Small intestine (tissue), 7 donors: ENCODE data around the gene DSE. TPM values are rescaled to one million over a fixed set of nuclear protein-coding genes. Genes with fewer than 3 reads are reported as not detected.

Experiments used
- DNase-seq, 2 donors: peaks; one replicate each; pipeline versions ENCODE4 v3.0.0 to v3.0.0-alpha.2; 2013
- FAIRE-seq: peaks from 2 replicates; lab custom pipeline; 2012; peaks lifted over from hg19 to GRCh38; lab: Jason Lieb, UNC
- H3K27ac ChIP-seq, 3 donors: one replicate each; pipeline ENCODE4 v1.5.1; 2013; ENCODE audit warnings: low read length in 2 of 3, mild to moderate bottlenecking in 2 of 3, control low read depth in 1 of 3, inconsistent platforms in 1 of 3, low read depth in 1 of 3, moderate library complexity in 1 of 3
- H3K27me3 ChIP-seq, 3 donors: one replicate each; pipeline ENCODE4 v1.6.1; 2013; ENCODE audit warnings: low read length in 3 of 3, inconsistent platforms in 1 of 3; ENCODE audit not compliant: control insufficient read depth in 3 of 3, insufficient read depth in 3 of 3
- H3K36me3 ChIP-seq, 3 donors: one replicate each; pipeline ENCODE4 v1.6.1; 2013; ENCODE audit warnings: low read length in 3 of 3, inconsistent platforms in 1 of 3, low read depth in 1 of 3, mild to moderate bottlenecking in 1 of 3, moderate library complexity in 1 of 3; ENCODE audit not compliant: control insufficient read depth in 3 of 3, insufficient read depth in 2 of 3
- H3K4me1 ChIP-seq, 3 donors: one replicate each; pipeline ENCODE4 v1.6.1; 2013; ENCODE audit warnings: low read length in 2 of 3, inconsistent platforms in 1 of 3, low read depth in 1 of 3, mild to moderate bottlenecking in 1 of 3, moderate library complexity in 1 of 3; ENCODE audit not compliant: control insufficient read depth in 3 of 3, insufficient read depth in 2 of 3
- H3K4me3 ChIP-seq, 3 donors: one replicate each; pipeline ENCODE4 v1.5.1; 2013; ENCODE audit warnings: low read length in 3 of 3, control low read depth in 1 of 3, inconsistent platforms in 1 of 3, low read depth in 1 of 3, mild to moderate bottlenecking in 1 of 3, moderate library complexity in 1 of 3
- H3K9me3 ChIP-seq, 2 donors: one replicate each; pipeline ENCODE4 v1.6.1; 2013; ENCODE audit warnings: low read depth in 1 of 2, low read length in 1 of 2; ENCODE audit not compliant: control insufficient read depth in 2 of 2, insufficient read depth in 1 of 2
- WGBS, 3 donors: extraction: QIAGEN DNeasy Blood & Tissue Kit; methylation state at CpG; one replicate each; pipeline ENCODE4 v1.1.7; 2013; 5-methylcytosine and 5-hydroxymethylcytosine counted together
- polyA plus RNA-seq, 4 donors: library from polyadenylated mRNA; stranded (reverse) in 3 of 4; unstranded in 1 of 4; fragments of 200-250 nt in 3 of 4; fragments of 120-200 nt in 1 of 4; gene quantifications; one replicate each; pipeline versions ENCODE4 v1.2.1 to v1.2.3, GENCODE V29; 2013
- donor health status: healthy with polysubstance abuse.
- donor health status: control.
- donor health status: control.
- donor health status: Bipolar disorder and iron deficiency.
- donor health status: healthy.

DSE gene
- polyA plus RNA-seq, 4 donors, result 0.45 to 10.4 (median 4.8) TPM

DNA sequence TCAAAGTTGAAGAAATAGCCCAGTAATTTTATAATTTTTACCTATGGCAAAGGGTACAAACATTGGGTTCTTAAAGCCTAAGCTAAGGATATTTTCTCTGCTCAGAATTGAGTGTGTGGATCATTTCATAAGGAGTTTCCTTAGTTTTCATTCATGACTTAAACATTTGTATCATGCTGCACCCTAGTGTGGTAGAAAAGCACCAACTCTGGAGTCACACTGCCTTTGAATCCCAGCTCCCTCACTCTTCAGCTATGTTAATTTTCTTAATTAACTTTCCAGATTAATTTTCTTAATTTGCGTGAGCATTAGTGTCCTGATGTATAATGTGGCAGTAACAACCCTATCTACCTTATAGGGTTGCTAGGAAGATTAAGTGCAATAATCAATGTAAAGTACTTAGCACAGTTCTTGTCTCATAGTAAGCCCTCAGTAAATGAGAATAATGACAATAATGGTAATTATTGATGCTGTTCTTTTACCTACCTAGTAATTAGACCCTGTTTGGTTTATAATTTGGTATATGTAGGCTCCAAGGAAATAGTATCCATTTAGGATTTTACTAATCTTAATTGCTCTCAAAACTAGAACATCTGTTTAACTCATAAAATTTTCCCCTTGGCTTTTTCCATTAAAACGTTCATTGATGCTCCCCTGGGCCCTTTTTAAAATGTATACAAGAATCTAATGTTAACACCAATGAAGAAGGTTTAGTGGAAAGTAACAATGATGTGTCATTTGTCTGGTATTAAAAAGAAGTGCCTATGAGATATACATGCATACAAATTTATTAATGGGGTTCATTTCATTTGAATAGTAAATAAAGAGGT, 31.6 kb downstream of the DSE start:
- H3K27me3 ChIP-seq, result no peaks in the 10 kb centered on the region
- no peak for FAIRE-seq
- H3K36me3 ChIP-seq, result peaks cover 0 to 4% (median 0%) of the 10 kb centered on the region in 3 donors

GRCh38 chr6:116403205-116403604, 32.5 kb downstream of the DSE start:
- Histone ChIP-seq H3K36me3 (peaks cover 0 to 4% (median 0%) of the 10 kb centered on the region in 3 donors), H3K4me3 (no peak overlapping the region), H3K9me3 (no peaks in the 10 kb centered on the region), H3K27me3 (no peaks in the 10 kb centered on the region), H3K4me1 (peaks cover 0 to 2% (median 0%) of the 10 kb centered on the region in 3 donors), H3K27ac (no peak overlapping the region)
- FAIRE-seq, result no peak
- DNase-seq, result no peak
- 53 to 94% (median 73%) methylated on average over 1 of the region's 1 CpG for WGBS, 3 donors

More for the DNA sequence above, 31.6 kb downstream of the DSE start:
- H3K4me1 ChIP-seq, result peaks cover 0 to 2% (median 0%) of the 10 kb centered on the region in 3 donors
- H3K4me3 ChIP-seq, result no peak overlapping the region
- DNase-seq, result no peak
- WGBS, 3 donors, result 73 to 77% (median 76%) methylated on average over 2 of the region's 2 CpGs
- H3K9me3 ChIP-seq, result no peaks in the 10 kb centered on the region
- H3K27ac ChIP-seq, result no peak overlapping the region

DNA sequence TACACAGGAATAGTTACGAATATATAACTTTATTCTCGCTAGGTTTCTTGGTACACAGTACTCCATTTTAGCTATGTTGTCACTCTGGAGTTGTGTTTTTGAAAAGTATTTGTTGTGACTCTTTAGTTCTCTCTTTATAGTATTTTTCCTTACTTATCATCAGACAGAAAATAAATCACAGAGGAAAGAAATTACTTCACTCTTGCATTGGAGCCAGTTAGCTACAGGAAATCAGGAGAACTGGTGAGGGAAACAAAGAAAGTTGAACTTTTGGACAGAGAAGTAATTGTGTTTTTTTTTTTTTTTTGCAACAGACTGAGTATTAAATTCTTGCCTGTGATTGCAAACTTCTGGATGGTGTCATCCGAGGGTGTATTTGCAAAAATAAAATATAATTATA, 33.9 kb downstream of the DSE start:
- Histone ChIP-seq H3K27me3 (no peaks in the 10 kb centered on the region), H3K9me3 (no peaks in the 10 kb centered on the region), H3K36me3 (no peaks in the 10 kb centered on the region), H3K27ac (no peak overlapping the region), H3K4me1 (no peaks in the 10 kb centered on the region), H3K4me3 (no peak overlapping the region)
- no peak for DNase-seq
- no peak for FAIRE-seq
- 71 to 87% (median 82%) methylated on average over 3 of the region's 3 CpGs for WGBS, 3 donors

DNA sequence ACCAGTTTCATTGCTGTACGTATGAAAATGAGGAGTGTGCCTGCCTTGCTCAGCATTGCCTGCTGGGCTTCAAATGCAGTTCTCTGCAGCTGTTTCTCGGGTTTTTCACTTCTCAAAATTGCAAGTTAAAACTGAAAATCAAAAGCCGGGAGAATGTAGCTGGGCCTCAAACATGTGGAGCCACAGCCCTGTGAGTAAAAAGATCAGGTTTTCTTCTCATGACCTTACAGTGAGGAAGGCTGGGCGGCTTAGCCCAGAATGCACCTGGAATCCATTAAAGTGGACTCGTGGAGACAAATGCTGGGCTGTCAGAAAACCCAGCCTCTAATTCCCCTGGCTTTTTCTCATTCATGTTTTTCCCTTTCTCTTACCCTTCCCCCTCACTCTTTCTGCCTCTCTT, 34.4 kb downstream of the DSE start:
- H3K27me3 ChIP-seq, result no peaks in the 10 kb centered on the region
- H3K9me3 ChIP-seq, result no peaks in the 10 kb centered on the region
- H3K27ac ChIP-seq, result peak overlapping the region in 2 of 3 donors; percentile 1 to 3
- DNase-seq (no peak), FAIRE-seq (no peak)
- WGBS, 3 donors, result 51 to 69% (median 61%) methylated on average over 5 of the region's 5 CpGs
- no peaks in the 10 kb centered on the region for H3K4me1 ChIP-seq
- H3K4me3 ChIP-seq, result no peak overlapping the region
- no peaks in the 10 kb centered on the region for H3K36me3 ChIP-seq

DNA sequence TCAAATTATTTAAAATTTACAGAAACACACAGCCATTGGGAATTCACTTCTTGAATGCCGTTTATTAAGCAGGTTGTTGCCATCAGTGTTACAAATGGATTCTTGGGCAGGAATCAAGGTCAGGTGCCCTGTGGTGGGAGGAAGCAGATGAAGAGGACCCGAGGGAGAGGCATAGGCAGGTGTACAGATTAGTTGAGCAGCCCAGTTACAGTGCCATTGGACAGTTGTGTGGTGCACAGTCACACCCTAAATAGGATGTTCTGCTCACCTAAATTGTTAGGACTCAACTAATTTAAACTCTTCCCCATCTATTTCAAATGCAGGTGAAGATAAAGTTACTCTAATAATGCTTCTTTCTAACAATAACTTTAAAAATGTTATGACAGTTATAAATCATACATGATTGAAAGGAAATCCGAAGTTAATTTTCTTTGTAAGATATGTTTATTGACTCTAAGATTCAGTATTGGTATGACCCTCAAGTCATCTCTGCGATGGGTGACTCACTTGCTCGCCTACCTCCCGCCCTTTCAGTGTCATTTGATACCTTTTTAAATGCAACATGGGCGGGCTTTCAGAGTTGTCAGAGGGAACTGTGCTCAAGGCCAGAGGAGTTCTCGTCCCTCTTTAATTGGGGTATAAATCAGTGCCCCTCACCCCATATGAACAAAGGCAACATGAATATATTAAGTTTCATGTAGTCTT, 35.1 kb downstream of the DSE start:
- WGBS, 3 donors, result 62 to 71% (median 66%) methylated on average over 8 of the region's 8 CpGs
- Histone ChIP-seq H3K4me1 (no peaks in the 10 kb centered on the region), H3K9me3 (no peaks in the 10 kb centered on the region), H3K36me3 (no peaks in the 10 kb centered on the region), H3K27me3 (no peaks in the 10 kb centered on the region), H3K4me3 (no peak overlapping the region), H3K27ac (peak overlapping the region in 1 of 3 donors; percentile 1)
- FAIRE-seq (no peak), DNase-seq (no peak)

DNA sequence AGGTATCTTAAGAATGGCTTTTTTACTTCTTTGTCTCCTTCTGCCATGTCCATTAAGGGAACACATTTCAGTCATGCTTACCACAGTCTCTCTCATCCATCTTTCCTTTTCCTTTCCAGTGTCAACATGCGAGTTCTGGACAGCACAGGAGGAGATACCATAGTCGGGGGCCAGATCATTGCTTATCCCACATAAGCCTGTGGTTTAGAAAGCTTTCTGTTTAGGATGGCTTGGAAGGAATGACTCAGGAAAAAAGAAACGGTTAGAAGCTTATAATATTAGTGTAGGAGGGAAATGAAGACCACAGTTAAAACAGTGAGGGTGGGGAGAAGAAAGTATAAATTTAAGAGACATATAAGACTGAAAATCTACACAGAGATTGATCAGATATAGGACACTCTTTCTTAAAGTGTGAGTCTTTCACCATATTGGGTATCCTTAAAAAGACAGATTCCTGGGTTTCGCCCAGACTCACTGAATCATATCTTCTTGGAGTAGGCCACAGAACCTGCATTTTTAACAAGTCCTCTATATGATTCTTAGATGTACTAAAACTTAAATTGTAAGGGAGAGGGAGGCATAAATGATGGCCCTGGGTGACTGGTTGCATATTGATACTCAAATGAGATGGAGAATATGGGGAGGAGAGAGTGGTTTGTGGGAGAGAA, 36.1 kb downstream of the DSE start:
- WGBS, 3 donors, result 67 to 83% (median 77%) methylated on average over 4 of the region's 4 CpGs
- FAIRE-seq, result no peak
- H3K9me3 ChIP-seq, result no peaks in the 10 kb centered on the region
- H3K4me1 ChIP-seq, result no peaks in the 10 kb centered on the region
- H3K4me3 ChIP-seq, result no peak overlapping the region
- H3K27ac ChIP-seq, result no peak overlapping the region
- no peaks in the 10 kb centered on the region for H3K27me3 ChIP-seq
- no peaks in the 10 kb centered on the region for H3K36me3 ChIP-seq
- no peak for DNase-seq

DNA sequence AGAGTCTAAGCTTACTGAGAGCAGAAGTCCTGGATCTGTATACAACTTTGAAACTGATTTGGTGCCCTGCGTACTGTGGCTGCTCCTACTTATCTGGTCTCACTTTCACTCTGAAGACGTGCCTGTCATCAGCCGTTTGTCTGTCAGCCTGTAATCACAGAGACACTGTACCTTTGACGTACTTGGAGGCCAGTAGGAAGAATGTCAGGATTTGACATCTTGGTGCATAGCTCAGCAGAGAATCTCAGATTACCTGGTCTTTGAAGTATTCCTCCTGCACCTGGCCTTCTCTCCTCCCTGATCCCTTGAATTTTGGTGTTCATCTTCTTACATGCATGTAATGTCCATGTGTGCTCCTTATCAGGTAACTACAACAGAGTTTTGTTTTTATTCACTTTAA, 37.7 kb downstream of the DSE start:
- H3K27me3 ChIP-seq, result no peaks in the 10 kb centered on the region
- H3K4me1 ChIP-seq, result peaks cover 0 to 3% (median 0%) of the 10 kb centered on the region in 3 donors
- no peak overlapping the region for H3K4me3 ChIP-seq
- no peak overlapping the region for H3K27ac ChIP-seq
- 74 to 78% (median 78%) methylated on average over 4 of the region's 4 CpGs for WGBS, 3 donors
- DNase-seq (no peak), FAIRE-seq (no peak)
- no peaks in the 10 kb centered on the region for H3K9me3 ChIP-seq
- no peaks in the 10 kb centered on the region for H3K36me3 ChIP-seq

GRCh38 chr6:116409756-116410155, 39.0 kb downstream of the DSE start:
- Histone ChIP-seq H3K27me3 (no peaks in the 10 kb centered on the region), H3K9me3 (no peaks in the 10 kb centered on the region), H3K4me1 (peaks cover 0 to 3% (median 0%) of the 10 kb centered on the region in 3 donors), H3K27ac (no peak overlapping the region), H3K4me3 (no peak overlapping the region), H3K36me3 (no peaks in the 10 kb centered on the region)
- DNase-seq, result no peak
- no peak for FAIRE-seq
- WGBS, 3 donors, result 68 to 89% (median 89%) methylated on average over 3 of the region's 3 CpGs
